Testis (tissue), 3 donors: ENCODE data around the gene LPIN3. TPM values are rescaled to one million over a fixed set of nuclear protein-coding genes. Genes with fewer than 3 reads are reported as not detected.

Experiments
- DNase-seq: peaks from one replicate; pipeline ENCODE4 v3.0.0-alpha.2; 2019
- H3K27ac ChIP-seq, 2 donors: fragments of 200-600 bp; sonication (generic); one replicate each; pipeline ENCODE4 v1.5.1; 2019
- H3K27me3 ChIP-seq: fragments of 200-600 bp; sonication (generic); one replicate; pipeline ENCODE4 v1.5.1; 2019
- H3K36me3 ChIP-seq: fragments of 200-600 bp; sonication (generic); one replicate; pipeline ENCODE4 v1.5.1; 2017; ENCODE audit warnings: low read depth; ENCODE audit errors: missing control alignments
- H3K4me1 ChIP-seq: fragments of 200-600 bp; sonication (generic); one replicate; pipeline ENCODE4 v1.5.1; 2019
- H3K4me3 ChIP-seq, 2 donors: fragments of 200-600 bp; sonication (generic); one replicate each; pipeline ENCODE4 v1.5.1; 2017 to 2019
- H3K9me3 ChIP-seq: fragments of 200-600 bp; sonication (generic); one replicate; pipeline ENCODE4 v1.5.1; 2017
- POLR2A ChIP-seq: fragments of 450-650 bp; IDR thresholded peaks from one replicate; pipeline ENCODE4 v1.6.1; 2017; ENCODE audit warnings: antibody characterized with exemption, mild to moderate bottlenecking, moderate library complexity
- WGBS, 2 donors: methylation state at CpG; one replicate each; pipeline ENCODE4 v1.1.5; 2018; 5-methylcytosine and 5-hydroxymethylcytosine counted together
- intact Hi-C: fragments of 100-400 bp; cut with DNase I; formaldehyde crosslinking; loops from one replicate; pipeline ENCODE4 v1.15.1; 2023; ENCODE audit warnings: low total_unique reads
- polyA plus RNA-seq: library from polyadenylated mRNA; stranded (reverse); fragments of 350-450 nt; fragmentation: Illumina TruSeq; extraction: RNeasy Lipid Tissue Mini Kit (QIAGEN cat#74804); gene quantifications from one replicate; pipeline ENCODE4 v1.2.3, GENCODE V29; 2014; ENCODE audit warnings: low read depth, low replicate concordance; ENCODE audit not compliant: insufficient read depth
- total RNA-seq, 2 donors: library from RNA; depleted of rRNA; stranded (reverse); fragments of >200 nt; gene quantifications; one replicate each; pipeline ENCODE4 v1.2.3, GENCODE V29; 2016
- TF ChIP-seq, protein P1 (sequence below), 3 experiments: fragments of 450-650 bp in 2 of 3; fragments of 200-600 bp in 1 of 3; sonication (generic) in 1 of 3; IDR thresholded peaks; one replicate each; pipeline ENCODE4 v1.5.1; 2016 to 2019; ENCODE audit warnings: antibody characterized with exemption in 3 of 3, mild to moderate bottlenecking in 2 of 3, moderate library complexity in 1 of 3

Gene LPIN3
- total and polyA plus RNA-seq, 3 donors from 2014 or later, result 7.6 to 13.6 (median 9.9) TPM

DNA sequence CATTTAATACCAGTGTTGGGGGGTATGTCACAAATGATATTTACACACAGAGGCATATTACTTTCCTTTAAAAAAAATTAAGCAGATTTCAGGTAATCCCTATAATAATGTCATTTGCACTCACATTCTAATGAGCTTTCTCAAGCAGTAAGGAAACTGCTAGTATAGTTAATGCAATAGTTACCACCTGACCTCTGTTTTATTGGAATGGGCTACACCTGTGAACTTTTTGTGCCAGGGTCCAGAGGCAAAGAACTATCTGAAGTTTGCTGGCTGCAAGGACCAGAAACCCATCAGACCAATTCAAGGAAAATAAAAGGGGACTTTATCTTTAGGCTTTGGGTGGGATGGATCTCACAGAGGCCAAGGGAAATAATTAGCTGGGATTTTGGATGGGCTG, 20.2 kb upstream of the LPIN3 start:
- Histone ChIP-seq H3K9me3 (no peaks in the 10 kb centered on the region), H3K4me1 (peaks cover 19% of the 10 kb centered on the region), H3K36me3 (no peaks in the 10 kb centered on the region), H3K27me3 (no peaks in the 10 kb centered on the region), H3K4me3 (no peak overlapping the region), H3K27ac (no peak overlapping the region)
- intact Hi-C loops, result no loop called here
- TF ChIP-seq POLR2A, result no peak
- TF ChIP-seq, protein P1, sequence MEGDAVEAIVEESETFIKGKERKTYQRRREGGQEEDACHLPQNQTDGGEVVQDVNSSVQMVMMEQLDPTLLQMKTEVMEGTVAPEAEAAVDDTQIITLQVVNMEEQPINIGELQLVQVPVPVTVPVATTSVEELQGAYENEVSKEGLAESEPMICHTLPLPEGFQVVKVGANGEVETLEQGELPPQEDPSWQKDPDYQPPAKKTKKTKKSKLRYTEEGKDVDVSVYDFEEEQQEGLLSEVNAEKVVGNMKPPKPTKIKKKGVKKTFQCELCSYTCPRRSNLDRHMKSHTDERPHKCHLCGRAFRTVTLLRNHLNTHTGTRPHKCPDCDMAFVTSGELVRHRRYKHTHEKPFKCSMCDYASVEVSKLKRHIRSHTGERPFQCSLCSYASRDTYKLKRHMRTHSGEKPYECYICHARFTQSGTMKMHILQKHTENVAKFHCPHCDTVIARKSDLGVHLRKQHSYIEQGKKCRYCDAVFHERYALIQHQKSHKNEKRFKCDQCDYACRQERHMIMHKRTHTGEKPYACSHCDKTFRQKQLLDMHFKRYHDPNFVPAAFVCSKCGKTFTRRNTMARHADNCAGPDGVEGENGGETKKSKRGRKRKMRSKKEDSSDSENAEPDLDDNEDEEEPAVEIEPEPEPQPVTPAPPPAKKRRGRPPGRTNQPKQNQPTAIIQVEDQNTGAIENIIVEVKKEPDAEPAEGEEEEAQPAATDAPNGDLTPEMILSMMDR (IDR thresholded peaks at IDR 0.05), result no peak
- no peak for DNase-seq

DNA sequence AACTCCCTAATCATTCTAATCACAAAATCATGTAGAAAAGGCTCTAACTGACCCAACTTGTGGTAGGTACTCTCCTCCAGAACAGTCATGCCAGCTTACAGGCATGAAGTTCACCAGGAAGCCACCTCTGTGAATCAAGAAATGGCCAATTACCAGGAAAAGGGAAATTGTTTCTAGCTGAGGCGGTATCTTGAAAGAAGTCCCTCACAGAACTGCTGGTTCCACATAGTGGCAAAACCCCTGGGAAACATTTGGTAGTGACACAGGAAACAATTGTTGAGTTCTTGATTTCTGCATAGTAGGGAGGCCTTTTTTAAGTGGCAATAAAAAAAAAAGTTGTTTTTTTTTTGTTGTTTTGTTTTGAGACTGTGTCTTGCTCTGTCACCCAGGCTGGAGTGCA, 19.6 kb upstream of the LPIN3 start:
- no peaks in the 10 kb centered on the region for H3K27me3 ChIP-seq
- TF ChIP-seq, protein P1 (IDR thresholded peaks at IDR 0.05), result no peak
- no peak for TF ChIP-seq POLR2A
- no peaks in the 10 kb centered on the region for H3K36me3 ChIP-seq
- H3K4me3 ChIP-seq, result no peak overlapping the region
- DNase-seq, result no peak
- H3K27ac ChIP-seq, result no peak overlapping the region
- 88 to 97% methylated on average over 1 of the region's 1 CpG for WGBS, 2 donors
- no peaks in the 10 kb centered on the region for H3K9me3 ChIP-seq
- H3K4me1 ChIP-seq, result peaks cover 14% of the 10 kb centered on the region
- intact Hi-C loops, result no loop called here

DNA sequence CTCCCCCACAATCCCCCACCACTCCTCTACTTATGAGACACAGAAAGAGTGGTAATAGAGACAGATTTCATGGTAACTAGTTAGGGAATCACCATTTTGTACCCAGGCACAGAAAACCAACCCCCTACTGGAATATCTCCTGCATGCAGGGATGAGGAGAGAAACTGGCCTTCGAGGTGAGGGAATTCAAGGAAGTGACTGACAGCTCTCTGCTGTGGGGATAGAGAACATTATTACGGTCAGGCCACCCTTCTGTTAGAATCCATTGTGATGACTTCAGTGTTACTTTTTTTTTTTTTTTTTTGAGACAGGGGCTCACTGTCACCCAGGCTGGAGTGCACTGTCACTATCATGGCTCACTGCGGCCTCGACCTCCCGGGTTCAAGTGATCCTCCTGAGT, 13.4 kb upstream of the LPIN3 start:
- 90 to 93% methylated on average over 5 of the region's 5 CpGs for WGBS, 2 donors
- Histone ChIP-seq H3K4me3 (no peak overlapping the region), H3K4me1 (peaks cover 11% of the 10 kb centered on the region), H3K27ac (no peak overlapping the region), H3K36me3 (no peaks in the 10 kb centered on the region), H3K27me3 (no peaks in the 10 kb centered on the region), H3K9me3 (no peaks in the 10 kb centered on the region)
- DNase-seq, result no peak
- intact Hi-C loops, result no loop called here
- no peak for TF ChIP-seq POLR2A
- TF ChIP-seq, protein P1 (IDR thresholded peaks at IDR 0.05), result no peak

- peaks cover 11% of the 10 kb centered on the region for H3K4me1 ChIP-seq
- no peak overlapping the region for H3K4me3 ChIP-seq
- H3K9me3 ChIP-seq, result no peaks in the 10 kb centered on the region
- DNase-seq, result peak; percentile 71
- intact Hi-C loops, result loop anchor here (10.0 kb wide), 1 partner anchor 155 kb away; no protein-coding TSS in a partner anchor
- H3K36me3 ChIP-seq, result no peaks in the 10 kb centered on the region
- no peaks in the 10 kb centered on the region for H3K27me3 ChIP-seq
- WGBS, 2 donors, result 38 to 44% methylated on average over 14 of the region's 14 CpGs
- TF ChIP-seq POLR2A, result no peak
- TF ChIP-seq, protein P1 (IDR thresholded peaks at IDR 0.05), result no peak
- H3K27ac ChIP-seq, result peak overlapping the region; percentile 72 to 85
These were observed 10.9 kb upstream of the LPIN3 start for GRCh38 chr20:41329435-41330342.
